ENCODE results near the gene GPR62.
A peak's percentile ranks its signal among the peaks of the same experiment; 100 is the strongest.

Gene GPR62

DNA sequence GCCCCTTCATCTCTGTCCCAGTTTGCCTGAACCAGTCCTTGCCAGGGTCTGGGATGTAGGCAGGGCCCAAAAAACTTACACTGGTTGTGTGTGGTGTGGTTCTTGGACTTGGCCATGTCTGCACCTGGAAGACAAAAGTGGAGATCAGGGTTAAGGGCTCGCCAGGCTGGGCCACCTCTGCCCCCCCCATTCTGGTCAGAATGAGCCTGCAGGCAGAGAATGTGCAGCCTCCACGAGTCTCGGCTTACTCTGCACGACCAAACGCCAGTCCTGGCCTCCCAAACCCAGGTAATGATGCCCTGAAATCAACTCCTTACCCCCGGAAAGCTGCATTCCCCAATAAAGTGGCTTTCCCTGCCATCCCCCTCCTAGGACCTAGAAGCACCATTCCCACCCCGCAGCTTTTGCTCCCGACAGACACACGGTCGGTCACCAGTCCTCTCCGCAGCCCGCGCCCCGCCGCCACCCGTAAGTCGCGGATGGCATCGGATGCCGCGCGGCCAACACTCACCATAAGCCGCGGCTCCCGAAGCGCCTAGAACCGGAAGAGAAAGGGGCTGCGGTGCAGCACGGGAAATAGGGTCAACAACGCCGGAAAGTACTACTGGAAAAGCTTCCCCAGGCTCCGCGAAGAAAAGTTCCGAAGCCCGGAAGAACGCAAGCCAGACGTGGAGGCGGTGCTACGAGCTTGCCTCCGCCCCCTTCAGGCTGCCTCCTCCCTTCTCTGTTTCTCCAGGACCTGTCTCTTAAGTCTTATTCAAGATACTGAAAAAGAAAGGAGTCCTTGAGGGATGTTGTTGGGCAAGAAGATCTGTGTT, 40.4 kb downstream of the GPR62 start, which contains the start of gene RPL29:
Gene RPL29, minus strand, starts transcription at position 550 of the 818 bp plus-strand sequence. Its CDS starts 434 bp downstream, at position 116.
- peaks cover 46% of the 10 kb centered on the region for H3K36me3 ChIP-seq
- TF ChIP-seq, protein P1, sequence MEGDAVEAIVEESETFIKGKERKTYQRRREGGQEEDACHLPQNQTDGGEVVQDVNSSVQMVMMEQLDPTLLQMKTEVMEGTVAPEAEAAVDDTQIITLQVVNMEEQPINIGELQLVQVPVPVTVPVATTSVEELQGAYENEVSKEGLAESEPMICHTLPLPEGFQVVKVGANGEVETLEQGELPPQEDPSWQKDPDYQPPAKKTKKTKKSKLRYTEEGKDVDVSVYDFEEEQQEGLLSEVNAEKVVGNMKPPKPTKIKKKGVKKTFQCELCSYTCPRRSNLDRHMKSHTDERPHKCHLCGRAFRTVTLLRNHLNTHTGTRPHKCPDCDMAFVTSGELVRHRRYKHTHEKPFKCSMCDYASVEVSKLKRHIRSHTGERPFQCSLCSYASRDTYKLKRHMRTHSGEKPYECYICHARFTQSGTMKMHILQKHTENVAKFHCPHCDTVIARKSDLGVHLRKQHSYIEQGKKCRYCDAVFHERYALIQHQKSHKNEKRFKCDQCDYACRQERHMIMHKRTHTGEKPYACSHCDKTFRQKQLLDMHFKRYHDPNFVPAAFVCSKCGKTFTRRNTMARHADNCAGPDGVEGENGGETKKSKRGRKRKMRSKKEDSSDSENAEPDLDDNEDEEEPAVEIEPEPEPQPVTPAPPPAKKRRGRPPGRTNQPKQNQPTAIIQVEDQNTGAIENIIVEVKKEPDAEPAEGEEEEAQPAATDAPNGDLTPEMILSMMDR (IDR thresholded peaks at IDR 0.05; ENCODE audit: low read depth, low read length): no peak
- no peaks in the 10 kb centered on the region for H3K9me3 ChIP-seq (ENCODE audit: severe bottlenecking)
- H3K27ac ChIP-seq: peak within 1 kb of the TSS; percentile 94
- peak; percentile 94 for DNase-seq
- peak within 1 kb of the TSS; percentile 99 for H3K4me3 ChIP-seq (ENCODE audit: low read depth, low read length)
- no peaks in the 10 kb centered on the region for H3K27me3 ChIP-seq (ENCODE audit: insufficient read depth, low read depth, severe bottlenecking)

DNA sequence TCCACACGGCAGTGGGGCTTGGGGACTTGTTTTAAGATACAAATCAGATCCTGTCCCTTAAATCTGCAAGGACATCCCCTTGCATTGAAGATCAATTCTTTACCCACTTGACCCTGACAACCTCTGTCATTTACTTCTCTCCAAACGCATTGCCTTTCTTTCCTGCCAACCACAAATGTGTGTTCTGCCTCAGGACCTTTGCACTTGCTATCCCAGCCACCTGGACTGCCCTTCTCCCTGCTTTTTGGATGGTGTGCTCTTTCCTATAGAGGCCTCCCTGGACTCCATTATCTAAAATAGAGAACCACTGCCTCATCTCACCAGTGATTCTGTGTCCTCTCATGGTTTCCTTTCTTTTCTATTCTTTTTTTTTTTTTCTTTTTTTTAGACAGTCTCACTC, 42.0 kb downstream of the GPR62 start:
- Histone ChIP-seq H3K36me3 (peaks cover 35% of the 10 kb centered on the region), H3K27ac (no peak overlapping the region), H3K27me3 (ENCODE audit: insufficient read depth, low read depth, severe bottlenecking) (peaks cover 2% of the 10 kb centered on the region), H3K4me3 (ENCODE audit: low read depth, low read length) (no peak overlapping the region), H3K9me3 (ENCODE audit: severe bottlenecking) (no peaks in the 10 kb centered on the region)
- DNase-seq: no peak
- TF ChIP-seq, protein P1 (IDR thresholded peaks at IDR 0.05; ENCODE audit: low read depth, low read length): no peak

DNA sequence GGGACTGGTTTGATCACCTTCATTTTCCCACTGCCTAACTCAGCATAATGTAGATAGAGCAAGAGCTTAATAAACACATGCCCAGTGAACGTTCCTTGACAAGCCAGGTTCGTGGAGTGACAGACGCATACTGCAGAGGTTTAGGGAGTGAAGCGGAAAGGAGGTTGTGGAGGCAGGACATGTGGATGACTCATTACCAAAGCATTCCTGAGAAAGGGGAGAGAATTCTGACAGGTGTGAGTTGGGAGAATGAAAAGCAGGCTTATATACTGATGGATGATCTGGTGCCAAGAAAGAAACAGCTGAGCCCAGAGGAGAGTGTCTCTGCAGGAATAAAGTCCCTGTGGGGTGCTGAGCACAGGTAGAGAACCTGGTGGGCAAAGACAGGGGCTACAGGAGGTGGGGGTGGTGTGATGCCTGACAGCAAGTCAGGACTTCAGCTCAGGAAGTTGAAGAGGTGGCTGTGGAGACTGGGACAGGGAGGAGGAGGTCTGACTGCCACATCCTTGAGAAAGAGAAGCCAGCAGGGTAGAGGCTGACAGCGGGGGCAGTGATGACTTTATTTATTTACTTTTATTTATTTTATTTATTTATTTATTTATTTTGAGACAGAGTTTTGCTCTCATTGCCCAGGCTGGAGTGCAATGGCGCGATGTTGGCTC, 42.9 kb downstream of the GPR62 start:
- H3K27ac ChIP-seq: no peak overlapping the region
- peaks cover 26% of the 10 kb centered on the region for H3K36me3 ChIP-seq
- TF ChIP-seq, protein P1 (IDR thresholded peaks at IDR 0.05; ENCODE audit: low read depth, low read length): no peak
- no peak overlapping the region for H3K4me3 ChIP-seq (ENCODE audit: low read depth, low read length)
- DNase-seq: no peak
- H3K27me3 ChIP-seq (ENCODE audit: insufficient read depth, low read depth, severe bottlenecking): peaks cover 2% of the 10 kb centered on the region
- H3K9me3 ChIP-seq (ENCODE audit: severe bottlenecking): no peaks in the 10 kb centered on the region

DNA sequence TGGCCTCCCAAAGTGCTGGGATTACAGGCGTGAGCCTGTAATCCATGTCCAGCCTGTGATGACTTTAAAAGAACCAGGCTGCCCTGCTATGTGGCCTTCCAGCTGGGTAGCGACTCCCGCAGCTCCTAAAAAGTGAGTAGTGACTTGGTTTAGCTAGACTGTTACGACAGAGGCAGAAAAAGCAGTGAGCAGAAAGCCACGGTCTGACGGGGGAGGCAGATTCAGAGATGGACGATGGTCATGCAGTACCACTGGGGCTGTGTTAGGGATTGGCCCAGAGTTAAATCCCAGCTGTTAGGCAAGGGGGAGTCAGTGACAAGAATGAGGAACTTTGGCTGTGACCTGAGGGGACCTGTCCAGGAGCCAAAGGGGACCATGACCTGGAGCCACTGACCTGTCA, 43.6 kb downstream of the GPR62 start:
- no peak for DNase-seq
- TF ChIP-seq, protein P1 (IDR thresholded peaks at IDR 0.05; ENCODE audit: low read depth, low read length): no peak
- no peak overlapping the region for H3K4me3 ChIP-seq (ENCODE audit: low read depth, low read length)
- no peak overlapping the region for H3K27ac ChIP-seq
- peaks cover 19% of the 10 kb centered on the region for H3K36me3 ChIP-seq
- peaks cover 2% of the 10 kb centered on the region for H3K27me3 ChIP-seq (ENCODE audit: insufficient read depth, low read depth, severe bottlenecking)
- no peaks in the 10 kb centered on the region for H3K9me3 ChIP-seq (ENCODE audit: severe bottlenecking)

DNA sequence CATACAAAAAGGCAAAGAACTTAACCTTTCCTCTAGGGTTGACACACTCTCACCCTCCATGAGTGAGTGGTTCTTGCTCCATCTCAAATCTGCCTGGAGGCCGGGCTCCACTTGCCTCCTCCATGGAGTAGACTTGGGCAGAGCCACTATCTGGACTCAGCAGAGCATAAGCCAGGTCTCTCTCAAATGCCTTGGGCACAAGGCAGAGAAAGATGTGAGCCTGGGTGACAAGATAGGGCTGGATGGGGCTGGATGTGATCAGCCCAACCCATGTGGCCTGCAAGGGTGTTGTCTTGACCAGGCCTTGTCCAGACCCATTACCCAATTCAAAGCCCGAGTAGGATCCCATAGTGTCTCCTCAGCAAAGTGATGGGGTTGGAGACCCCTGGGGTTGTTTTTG, 44.7 kb downstream of the GPR62 start:
- H3K27me3 ChIP-seq (ENCODE audit: insufficient read depth, low read depth, severe bottlenecking): peaks cover 2% of the 10 kb centered on the region
- H3K4me3 ChIP-seq (ENCODE audit: low read depth, low read length): no peak overlapping the region
- peaks cover 8% of the 10 kb centered on the region for H3K36me3 ChIP-seq
- no peak overlapping the region for H3K27ac ChIP-seq
- DNase-seq: no peak
- no peaks in the 10 kb centered on the region for H3K9me3 ChIP-seq (ENCODE audit: severe bottlenecking)
- TF ChIP-seq, protein P1 (IDR thresholded peaks at IDR 0.05; ENCODE audit: low read depth, low read length): no peak
